ENCODE data around the gene MAP3K13.
A peak's percentile ranks its signal among the peaks of the same experiment; 100 is the strongest.

Gene MAP3K13

DNA sequence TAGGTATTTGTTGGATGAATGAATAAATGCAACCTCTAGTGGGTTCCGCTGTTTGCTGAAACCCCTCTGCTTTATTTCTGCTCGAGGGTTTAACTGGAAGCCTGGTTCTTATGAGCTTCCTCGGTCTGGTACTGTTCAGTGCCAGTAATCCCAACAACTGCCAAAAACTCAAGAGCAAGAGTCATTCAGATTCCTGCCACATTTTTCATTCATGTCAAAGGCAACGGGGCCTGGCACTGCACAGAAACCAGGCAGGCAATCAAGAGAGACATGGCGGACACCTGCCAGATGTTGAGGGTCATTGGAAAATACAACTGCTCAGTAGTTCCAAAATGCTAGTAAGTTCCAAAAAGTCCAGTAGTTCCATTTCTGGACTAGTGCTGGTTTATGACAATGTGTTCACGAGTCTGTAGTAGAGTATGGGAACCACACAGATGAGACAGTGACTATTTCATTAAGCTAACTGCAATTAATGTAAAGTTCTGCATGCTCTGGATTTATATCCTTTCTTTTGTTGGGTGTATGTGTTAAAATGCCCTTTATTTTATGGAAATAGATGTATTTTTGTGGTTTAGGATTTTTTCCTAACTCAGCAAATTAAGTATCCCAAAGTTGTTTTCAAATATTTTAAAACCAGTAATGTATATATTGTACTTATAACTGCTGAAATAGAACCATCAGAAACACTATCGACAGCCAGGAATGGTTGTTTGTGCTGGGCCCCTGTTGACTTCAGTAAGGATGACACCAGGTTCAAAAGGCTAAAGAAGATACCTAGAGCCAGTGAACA lies 158.6 kb downstream of the MAP3K13 start:
- no peak for DNase-seq

DNA sequence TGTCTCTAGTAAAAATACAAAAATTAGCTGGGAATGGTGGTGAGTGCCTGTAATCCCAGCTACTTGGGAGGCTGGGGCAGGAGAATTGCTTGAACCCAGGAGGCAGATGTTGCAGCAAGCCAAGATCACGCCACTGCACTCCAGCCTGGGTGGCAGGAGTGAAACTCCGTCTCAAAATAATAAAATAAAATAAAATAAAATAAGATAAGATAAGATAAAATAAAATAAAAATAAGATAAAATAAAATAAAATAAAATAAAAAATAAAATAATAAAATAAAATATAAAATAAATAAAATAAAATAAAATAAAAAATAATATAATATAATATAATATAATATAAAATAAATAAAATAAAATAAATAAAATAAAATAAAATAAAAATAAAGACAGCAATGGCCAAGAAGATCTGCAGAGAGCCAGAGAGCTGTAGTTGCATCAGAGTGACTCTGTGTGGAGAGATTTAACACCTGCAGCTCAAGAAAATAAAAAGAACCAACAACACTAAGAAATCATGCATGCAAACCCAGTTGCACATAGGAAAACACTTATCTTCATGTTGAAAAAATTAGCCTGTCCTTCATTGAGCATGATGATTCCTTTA lies 163.5 kb downstream of the MAP3K13 start:
- no peak for DNase-seq

DNA sequence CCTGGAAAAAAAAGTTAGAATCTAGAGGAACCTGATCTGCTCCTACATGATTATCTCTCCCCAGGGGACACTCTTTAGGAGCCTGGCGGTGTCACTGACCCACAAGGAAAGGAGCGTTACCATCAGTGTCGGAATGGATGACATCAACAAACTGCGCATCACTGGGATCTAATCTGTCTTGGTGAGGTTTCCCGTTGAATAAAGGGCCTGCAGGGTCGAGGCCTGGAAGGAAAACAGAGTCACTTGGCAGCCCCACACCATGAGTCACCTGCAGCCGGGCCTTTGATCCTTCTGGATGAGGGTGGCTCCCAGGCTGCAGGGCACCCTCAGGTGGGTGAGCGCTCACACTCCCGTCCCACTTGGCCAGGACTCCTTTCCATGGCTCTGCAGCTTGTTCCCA lies 164.4 kb downstream of the MAP3K13 start:
- DNase-seq: no peak

DNA sequence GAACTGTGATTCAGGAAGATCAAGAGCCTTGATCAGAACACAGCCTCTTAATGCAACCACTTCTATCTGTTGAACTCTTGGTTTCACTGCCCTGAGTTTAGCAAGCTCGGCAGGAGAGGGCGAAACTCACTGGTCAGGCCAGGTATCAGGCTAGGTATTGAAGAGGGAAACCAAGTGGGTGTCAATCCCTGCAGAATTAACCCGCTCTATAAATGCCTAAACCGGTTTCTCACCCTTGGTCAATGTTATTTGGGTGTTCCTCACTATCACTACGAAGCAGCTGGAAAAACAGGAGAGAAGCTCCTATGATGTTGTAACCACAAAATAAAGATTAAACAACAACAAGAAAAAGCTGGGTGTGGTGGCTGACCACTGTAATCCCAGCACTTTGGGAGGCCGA lies 165.6 kb downstream of the MAP3K13 start:
- DNase-seq: no peak

DNA sequence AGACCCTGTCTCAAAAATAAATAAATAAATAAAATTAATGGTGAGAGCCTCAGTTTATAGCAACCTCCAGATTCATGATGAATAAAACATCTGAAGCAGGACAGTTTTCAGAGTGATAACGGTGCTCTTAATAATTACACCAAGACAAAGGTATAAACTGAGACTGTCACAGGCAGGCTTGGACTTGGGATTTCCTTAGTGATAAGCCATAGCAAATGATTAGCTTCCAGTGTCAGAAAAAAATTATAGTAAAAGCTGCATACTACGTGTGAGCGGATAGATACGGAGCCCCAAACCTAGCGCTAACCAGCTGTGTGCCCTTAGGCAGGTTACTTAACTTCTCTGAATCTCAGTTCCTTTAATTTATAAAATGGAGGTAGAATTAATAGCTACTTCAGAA lies 167.9 kb downstream of the MAP3K13 start:
- no peak for DNase-seq

DNA sequence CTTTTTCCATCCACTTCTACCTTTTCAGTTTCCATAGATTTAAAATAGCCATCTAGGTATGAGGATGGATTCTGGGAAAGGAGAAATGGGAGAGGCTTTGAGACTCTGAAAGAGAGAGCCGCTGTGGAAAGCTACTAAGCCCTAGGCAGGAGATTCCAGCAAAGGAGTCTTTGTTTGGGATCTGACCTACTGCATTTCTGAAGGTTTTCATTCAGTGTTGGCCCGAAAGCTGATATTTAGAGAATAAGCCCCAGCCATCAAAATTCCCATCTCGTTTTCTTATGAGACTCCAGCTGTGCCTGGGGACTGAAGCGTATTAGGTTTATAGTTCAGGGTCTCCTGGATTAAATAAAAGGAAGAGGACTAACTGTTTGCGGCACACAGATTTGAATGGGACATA lies 170.0 kb downstream of the MAP3K13 start:
- DNase-seq: no peak

DNA sequence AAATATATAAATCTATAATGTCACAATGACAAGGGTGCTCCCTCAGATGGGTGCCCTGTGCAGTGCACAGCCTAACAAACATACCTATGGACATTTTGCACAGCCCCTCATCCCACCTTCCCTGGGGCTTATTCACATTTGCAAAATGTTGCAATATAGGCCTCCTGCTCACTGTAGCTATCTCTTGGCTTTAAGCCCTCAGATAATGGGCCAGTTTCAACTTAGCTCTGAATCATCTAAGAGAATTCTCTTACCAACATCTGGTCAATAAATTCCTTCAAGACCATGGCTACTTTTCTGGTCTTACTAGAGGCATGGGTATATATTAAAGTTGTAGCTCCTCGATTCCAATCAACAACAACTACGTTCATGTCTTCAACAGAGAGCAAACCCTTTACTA lies 171.6 kb downstream of the MAP3K13 start:
- no peak for DNase-seq

DNA sequence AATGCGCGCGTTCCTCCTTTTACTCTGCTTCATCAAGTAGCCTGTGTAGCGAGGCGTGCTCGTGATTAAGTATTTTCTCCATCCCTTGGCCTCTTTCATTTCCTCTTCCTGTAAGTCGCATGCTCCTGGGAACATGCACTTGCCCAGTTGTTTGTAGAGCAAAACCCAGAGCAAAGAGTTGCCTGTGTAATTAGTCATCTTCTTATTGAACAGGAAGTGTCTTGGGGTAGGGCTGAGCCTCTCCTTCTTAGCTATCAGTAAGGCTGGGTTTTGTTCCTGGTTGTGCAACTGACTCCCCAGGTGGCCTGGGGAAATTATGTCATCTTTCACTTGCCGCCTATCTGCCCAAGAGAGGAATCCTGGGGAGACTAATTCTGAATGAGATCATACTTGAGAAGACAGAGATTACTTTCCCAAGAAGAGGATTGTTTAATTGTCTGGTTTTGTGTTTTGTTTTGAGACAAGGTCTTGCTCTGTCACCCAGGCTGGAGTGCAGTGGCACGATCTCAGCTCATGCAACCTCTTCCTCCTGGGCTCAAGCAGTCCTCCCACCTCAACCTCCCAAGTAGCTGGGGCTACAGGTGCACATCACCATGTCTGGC lies 174.5 kb downstream of the MAP3K13 start:
- peak; percentile 94 to 95 for DNase-seq
